Bone marrow (tissue), 2 donors: ENCODE data around the gene NCOA7.
"Not testable (repeated sequence)": the region's sequence is repeated elsewhere in the genome, so short reads cannot be mapped to it uniquely, and the experiment has no call there.

Experiments
- DNase-seq, 2 donors: peaks; one replicate each; lab custom pipeline; 2025; lab: John Stamatoyannopoulos, UW

The NCOA7 gene

GRCh38 chr6:125754566-125754965, 36.2 kb upstream of the NCOA7 start:
- no peak for DNase-seq

DNA sequence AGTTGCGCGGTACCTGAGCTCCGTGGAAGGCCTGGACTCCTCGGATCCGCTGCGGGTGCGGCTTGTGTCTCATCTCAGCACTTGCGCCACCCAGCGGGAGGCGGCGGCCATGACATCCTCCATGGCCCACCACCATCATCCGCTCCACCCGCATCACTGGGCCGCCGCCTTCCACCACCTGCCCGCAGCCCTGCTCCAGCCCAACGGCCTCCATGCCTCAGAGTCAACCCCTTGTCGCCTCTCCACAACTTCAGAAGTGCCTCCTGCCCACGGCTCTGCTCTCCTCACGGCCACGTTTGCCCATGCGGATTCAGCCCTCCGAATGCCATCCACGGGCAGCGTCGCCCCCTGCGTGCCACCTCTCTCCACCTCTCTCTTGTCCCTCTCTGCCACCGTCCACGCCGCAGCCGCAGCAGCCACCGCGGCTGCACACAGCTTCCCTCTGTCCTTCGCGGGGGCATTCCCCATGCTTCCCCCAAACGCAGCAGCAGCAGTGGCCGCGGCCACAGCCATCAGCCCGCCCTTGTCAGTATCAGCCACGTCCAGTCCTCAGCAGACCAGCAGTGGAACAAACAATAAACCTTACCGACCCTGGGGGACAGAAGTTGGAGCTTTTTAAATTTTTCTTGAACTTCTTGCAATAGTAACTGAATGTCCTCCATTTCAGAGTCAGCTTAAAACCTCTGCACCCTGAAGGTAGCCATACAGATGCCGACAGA, 31.4 kb upstream of the NCOA7 start:
- no peak for DNase-seq

DNA sequence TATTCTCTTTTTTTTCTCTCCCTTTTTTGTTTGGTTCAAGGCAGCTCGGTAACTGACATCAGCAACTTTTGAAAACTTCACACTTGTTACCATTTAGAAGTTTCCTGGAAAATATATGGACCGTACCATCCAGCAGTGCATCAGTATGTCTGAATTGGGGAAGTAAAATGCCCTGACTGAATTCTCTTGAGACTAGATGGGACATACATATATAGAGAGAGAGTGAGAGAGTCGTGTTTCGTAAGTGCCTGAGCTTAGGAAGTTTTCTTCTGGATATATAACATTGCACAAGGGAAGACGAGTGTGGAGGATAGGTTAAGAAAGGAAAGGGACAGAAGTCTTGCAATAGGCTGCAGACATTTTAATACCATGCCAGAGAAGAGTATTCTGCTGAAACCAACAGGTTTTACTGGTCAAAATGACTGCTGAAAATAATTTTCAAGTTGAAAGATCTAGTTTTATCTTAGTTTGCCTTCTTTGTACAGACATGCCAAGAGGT, 30.8 kb upstream of the NCOA7 start:
- no peak for DNase-seq

DNA sequence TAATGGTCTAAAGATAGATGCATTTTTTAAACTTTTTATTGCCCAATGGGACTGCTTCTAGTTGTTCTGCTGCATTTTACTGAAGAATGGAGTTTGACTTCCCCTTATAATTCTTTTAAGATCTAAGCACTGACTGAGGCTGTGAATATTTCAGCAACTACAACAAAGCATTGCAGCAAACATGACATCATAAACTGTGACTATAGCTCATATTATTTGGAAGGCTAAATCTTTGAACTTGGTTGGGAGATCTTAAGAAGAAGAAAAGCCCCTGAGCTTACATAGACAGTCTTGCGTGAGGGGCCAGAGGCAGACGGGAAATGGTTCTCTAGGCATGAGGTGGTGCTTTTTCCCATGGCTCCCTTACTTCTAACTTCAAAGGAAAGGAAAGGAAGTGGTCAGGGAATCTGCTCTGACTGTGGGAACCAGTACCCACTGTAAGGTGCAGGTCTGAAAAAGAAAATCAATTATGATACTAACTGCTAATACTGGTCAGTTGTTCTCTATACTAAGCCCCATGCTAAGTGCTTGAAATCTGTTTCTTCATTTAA, 26.6 kb upstream of the NCOA7 start:
- DNase-seq: no peak

DNA sequence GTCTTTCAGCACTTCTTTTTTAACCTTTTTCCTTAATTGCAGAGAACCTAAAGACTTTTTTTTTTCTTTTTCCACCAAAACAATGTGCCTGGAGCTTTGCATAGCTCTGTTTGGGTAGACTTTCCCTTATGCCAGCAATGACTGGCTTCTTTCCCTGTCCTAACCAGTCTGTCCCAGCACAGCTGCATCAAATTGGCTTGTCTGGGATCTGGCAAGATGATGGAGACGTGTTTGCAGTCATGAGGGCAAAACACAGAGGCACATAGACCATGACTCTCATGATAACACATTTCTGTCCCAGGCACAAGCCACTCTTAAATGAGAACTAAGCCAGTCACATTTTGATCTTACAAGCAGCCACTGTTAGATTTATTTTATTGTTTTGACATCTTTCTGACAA, 24.8 kb upstream of the NCOA7 start:
- no peak for DNase-seq

DNA sequence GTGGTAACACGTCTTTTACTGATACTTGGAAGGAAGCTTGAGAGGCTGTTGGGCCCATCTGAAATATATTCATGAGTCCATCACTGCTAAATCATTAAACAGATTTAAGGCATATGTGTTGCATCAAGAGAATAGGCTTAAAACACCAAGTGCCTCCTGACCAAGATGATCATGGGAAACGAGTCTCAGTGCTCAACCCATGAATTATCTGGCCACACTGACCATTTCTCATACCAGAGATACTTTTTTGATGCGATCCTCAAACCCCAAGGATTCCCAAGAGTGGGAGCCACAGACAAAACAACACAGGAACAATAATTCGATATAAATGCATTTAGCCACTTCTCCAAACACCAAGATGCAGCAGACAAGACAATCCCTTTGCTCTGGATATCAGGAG, 24.1 kb upstream of the NCOA7 start:
- no peak for DNase-seq

GRCh38 chr6:125769147-125769783, 21.5 kb upstream of the NCOA7 start:
- no peak for DNase-seq

- DNase-seq: no peak
Observed at GRCh38 chr6:125773387-125774341, 17.1 kb upstream of the NCOA7 start.

DNA sequence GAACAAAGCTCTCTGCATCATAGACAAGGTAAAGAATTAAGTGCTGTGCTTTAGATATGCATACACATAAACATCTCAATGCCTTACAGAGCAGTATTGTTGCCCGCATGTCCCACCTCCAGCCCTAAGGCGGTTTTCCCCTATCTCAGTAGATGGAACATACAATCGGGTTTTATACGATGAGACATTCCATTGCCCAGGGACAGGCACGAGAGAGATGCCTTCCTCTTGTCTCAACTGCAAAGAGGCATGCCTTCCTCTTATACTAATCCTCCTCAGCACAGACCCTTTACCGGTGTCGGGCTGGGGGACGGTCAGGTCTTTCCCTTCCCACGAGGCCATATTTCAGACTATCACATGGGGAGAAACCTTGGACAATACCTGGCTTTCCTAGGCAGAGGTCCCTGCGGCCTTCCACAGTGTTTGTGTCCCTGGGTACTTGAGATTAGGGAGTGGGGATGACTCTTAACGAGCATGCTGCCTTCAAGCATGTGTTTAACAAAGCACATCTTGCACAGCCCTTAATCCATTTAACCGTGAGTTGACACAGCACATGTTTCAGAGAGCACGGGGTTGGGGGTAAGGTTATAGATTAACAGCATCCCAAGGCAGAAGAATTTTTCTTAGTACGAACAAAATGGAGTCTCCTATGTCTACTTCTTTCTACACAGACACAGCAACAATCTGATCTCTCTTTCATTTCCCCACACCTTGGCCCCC, 14.5 kb upstream of the NCOA7 start:
- DNase-seq: not testable (repeated sequence)

DNA sequence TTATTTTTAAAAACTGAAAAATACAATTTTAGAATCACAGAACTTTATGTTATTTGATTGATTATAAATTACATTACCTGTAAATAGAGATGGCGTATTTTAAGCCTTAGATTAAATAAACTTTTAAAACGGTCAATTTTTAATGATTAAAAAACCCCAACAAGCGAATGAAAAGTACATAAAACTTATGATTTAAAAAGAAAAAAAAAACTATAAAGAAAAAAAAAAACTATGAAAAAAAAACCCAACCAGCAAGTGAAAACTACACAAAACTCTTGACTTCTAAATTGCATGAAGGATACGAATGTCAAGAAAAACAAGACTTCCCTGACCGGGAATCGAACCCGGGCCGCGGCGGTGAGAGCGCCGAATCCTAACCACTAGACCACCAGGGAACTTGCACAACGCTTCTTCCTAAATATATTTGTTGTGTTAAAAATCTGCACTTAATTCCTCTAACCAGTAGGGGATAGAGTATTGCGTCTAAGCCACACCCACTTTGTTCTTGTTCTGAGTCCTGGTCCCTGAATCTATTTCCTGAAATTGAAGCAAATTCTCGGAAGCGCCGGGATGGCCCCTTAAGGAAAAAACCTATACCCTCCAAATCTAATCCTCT, 10.7 kb upstream of the NCOA7 start:
- peak; percentile 80 to 97 for DNase-seq

DNA sequence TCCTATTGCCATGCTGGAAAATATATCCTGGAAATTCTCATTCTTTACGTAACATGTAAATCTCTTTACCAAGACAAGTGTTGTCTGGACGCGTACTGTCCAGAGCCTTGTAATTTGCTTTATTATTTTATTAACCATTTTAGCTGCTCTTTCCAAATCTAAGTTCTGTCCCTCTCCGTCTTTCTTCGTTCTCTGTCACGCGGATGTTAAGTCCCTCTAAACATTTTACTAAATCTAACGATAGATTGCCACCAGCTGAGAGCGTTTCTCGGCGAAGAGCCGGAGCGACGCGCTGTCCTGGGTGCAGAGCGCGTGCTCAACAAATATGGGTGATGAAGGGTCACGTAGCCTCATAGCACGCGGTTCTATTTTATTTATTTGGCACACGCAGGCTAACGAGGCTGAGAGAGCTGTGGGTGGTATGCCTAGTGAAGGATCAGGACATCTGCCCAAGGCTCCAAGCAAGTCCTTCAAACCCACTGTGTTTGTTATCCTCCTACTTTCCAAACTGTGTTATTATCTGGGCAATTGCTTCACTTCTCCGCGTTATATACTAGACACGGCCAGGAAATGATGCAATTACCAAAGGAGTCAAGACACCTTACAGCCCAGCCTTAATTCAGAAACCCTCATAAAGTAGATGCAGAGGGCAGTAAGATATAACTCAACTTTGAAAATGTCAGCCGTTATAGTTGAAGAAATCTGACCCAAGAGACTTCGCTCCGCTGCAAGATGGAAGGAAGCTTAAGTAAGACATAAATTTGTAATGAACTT, 10.0 kb upstream of the NCOA7 start:
- DNase-seq: peak; percentile 31 to 62

DNA sequence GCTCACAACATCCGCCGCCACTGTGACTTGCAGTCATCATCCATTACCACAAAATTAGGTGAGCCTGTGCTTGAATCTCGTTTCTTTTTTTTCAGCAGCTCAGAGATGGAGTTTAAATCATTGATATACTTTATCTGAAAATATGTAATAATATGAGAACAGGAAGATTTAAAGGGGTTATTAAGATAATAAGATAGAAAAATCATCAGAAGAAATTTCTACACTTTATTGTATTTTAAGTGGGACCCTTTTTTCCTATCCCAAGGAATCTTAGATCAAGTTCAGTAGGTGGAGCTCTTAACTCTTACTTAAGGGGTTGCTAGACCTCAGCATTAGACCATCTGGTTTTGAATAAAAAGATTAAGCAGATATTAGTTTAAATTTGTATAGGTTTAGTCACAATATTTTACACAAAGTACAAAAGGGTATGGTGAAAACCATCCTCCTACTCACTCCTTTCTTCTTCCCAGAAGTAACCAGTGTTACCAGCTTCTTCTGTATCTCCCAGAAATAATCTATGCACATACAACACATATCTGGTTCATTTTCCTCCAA, 9.4 kb upstream of the NCOA7 start:
- peak in 1 of 2 donors; percentile 21 for DNase-seq

DNA sequence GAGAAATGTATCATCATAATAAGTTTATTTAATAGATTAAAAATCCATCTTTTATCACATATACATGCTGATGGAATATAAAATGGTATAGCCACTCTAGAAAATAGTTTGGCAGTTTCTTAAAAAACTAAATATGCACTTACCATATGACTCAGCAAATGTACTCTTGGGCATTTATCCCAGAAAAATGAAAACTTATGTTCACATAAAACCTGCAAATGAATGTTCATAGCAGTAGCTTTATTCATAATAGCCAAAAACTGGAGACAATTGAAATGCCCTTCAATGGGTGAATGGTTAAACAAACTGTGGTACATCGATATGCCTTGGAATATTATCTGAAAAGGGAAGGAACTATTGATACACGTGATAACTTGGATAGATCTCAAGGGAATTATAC, 6.4 kb upstream of the NCOA7 start:
- no peak for DNase-seq

GRCh38 chr6:125787791-125788190, 3.0 kb upstream of the NCOA7 start:
- no peak for DNase-seq

DNA sequence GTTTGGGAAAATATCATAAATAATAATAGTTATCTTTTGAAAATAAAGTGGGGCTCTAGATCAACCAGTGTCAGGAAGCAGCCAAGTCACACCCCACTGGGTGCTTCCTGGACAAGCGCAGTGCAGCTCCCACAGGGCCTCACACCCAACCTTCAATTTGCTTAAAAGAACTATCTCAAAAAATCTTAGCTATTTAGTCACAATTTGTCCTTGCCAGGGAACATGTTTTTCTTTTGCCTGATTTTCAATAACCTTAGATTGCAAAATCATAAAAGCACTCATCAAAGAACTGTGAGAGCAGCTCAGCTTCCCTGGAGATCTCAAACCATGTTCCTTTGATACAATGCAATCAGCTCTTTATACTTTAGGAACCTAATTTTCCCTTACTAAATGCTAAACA, 1.6 kb upstream of the NCOA7 start:
- DNase-seq: peak in 1 of 2 donors; percentile 9

DNA sequence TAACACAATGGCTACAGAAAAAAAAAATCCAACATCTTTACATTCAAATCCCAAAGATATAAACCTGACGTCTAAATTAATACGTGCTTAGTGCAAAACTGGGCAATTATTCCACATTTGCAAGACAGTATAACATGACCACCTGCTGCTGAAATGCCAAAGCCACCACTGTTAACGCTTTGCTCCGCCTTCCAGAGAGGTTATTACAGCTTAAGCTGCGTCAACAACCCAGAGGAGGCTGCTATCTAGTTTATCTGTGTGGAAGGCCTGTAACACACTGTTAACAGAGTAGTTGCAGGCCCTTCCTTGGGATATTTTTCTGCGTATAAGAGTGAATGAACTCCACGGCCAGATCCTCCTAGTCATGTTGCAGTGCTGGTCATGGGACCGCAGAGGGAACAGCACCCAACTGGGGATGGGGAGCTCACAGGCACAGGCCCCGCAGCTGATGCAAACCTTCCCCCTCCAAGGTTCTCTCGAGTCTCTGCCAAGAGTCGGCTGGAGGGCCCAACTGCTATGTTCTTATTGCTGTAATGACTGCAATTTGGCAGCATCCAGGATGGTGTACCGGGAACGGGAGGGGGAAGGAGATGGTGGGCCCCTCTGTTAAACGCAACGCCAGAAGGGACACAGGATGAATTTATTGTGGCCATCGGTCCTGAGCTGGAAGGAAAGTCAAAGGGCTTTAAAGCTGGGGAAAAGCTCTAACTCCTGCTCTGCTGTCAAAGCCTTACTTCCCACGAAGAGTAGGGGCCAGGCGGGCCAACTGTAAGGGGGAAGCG, 993 bp upstream of the NCOA7 start:
- DNase-seq: peak in 1 of 2 donors; percentile 22

GRCh38 chr6:125791151-125791819, 525 bp downstream of the NCOA7 start:
- DNase-seq: peak in 1 of 2 donors; percentile 57

DNA sequence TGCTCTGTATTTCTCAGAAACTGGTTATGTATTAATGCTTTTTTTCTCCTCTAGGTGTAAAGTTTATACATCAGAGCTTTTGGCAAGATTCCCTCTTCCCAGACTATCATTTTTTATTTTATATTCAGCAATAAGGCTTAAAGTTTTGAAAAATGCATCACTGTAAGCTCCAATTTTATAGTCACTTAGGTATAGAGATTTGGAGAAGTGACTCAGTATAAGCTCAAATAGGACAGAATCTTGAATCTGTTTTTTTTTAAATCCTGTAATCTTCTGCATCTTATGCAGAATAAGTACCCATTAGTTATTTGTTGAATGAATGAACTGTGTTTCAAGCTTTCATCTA, 1.0 kb downstream of the NCOA7 start:
- DNase-seq: no peak

DNA sequence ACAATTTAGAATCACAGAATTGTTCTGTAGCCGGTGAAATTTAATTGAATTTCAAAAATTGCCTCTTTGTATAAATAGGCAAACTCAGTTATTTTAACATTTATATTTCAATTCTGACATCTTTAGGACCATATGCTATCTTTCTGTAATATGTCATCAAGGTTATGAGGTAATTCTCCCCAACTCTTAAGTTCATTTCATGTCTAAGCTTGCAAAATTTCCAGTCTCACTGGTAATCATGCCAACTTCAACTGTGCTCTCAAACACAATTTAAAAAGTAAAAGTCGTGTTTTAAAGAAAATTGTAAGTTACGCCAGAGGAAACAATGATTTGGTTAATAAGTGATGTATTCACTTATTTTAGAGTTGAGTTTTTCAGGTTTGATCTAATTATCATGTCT, 1.4 kb downstream of the NCOA7 start:
- no peak for DNase-seq
